PC-3 (cell line): ENCODE results near the gene IL17RA.

Experiments used
- EZH2 ChIP-seq: fragments of 300-600 bp; sonication (generic); IDR thresholded peaks from one replicate; pipeline ENCODE4 v1.6.1; 2017; ENCODE audit warnings: antibody characterized with exemption, mild to moderate bottlenecking, low read length; ENCODE audit not compliant: unreplicated experiment
- TF ChIP-seq, protein P1 (sequence below): fragments of 300-600 bp; sonication (generic); conservative IDR thresholded peaks from 2 replicates; pipeline ENCODE4 v1.5.1; 2017; ENCODE audit warnings: antibody characterized with exemption, low read depth, mild to moderate bottlenecking, low read length

DNA sequence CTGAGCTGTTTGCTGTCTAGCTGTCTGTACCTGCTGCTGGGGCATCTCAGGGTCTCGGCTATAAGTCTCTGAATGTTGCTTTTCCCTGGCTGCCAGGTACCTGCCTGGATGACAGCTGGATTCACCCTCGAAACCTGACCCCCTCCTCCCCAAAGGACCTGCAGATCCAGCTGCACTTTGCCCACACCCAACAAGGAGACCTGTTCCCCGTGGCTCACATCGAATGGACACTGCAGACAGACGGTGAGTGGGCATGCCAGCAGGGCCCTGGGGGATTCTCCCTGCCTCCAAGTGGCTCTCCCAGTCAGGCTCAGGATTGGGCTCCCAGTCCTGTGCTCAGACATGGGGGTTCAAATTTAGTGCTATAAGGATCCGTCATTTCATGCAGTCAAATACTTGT lies 12.9 kb downstream of the IL17RA start:
- TF ChIP-seq, protein P1, sequence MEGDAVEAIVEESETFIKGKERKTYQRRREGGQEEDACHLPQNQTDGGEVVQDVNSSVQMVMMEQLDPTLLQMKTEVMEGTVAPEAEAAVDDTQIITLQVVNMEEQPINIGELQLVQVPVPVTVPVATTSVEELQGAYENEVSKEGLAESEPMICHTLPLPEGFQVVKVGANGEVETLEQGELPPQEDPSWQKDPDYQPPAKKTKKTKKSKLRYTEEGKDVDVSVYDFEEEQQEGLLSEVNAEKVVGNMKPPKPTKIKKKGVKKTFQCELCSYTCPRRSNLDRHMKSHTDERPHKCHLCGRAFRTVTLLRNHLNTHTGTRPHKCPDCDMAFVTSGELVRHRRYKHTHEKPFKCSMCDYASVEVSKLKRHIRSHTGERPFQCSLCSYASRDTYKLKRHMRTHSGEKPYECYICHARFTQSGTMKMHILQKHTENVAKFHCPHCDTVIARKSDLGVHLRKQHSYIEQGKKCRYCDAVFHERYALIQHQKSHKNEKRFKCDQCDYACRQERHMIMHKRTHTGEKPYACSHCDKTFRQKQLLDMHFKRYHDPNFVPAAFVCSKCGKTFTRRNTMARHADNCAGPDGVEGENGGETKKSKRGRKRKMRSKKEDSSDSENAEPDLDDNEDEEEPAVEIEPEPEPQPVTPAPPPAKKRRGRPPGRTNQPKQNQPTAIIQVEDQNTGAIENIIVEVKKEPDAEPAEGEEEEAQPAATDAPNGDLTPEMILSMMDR, result no peak
- TF ChIP-seq EZH2, result no peak
